GM18511 (cell line): ENCODE results near the gene GATAD2A.
A peak's percentile ranks its signal among the peaks of the same experiment; 100 is the strongest.

ENCODE experiments used
- ATAC-seq: cut with Tn5 transposase; IDR thresholded peaks from one replicate; pipeline ENCODE4 v1.9.1; 2021; ENCODE audit warnings: mild to moderate bottlenecking, moderate library complexity; ENCODE audit not compliant: unreplicated experiment

Gene GATAD2A

DNA sequence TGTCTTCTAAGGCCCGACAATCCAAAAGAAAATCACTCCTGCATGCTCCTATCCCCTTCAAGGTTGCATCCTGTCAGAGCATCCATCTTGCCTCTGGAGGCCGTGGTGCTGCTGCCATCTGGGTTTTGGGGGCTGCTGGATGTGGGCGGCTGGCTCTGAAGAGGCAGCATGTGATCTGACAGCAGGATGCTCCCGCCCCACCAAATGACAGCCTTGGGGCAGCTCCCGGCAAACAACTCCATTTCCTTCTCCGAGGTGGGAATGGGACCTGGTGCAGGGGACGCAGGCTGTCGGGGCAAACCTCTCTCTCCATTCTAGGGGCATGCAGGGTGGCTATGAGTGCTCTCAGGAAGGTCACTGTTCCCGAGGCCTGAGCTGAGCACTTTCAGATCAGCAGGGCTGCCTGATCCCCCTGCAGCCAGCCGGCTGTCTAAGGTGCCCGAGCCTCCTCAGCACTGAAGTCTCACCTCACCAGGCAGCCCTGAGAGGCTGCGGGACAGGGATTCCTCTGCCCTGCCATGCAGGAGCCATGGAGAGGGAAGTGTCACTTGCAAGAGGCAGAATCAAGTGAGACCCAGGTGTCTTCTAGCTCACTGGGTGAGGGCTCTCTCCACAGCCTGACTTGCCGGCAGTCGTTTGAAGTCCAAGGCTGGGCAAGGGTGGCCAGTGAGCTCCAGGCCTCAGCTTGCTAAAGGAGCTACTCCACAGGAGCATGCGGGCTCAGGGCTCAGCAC is 81.0 kb downstream of the GATAD2A start:
- no peak for ATAC-seq

GRCh38 chr19:19487077-19487949 is 81.8 kb downstream of the GATAD2A start:
- no peak for ATAC-seq

- ATAC-seq = no peak
Measured at GRCh38 chr19:19487950-19488874, 82.7 kb downstream of the GATAD2A start.

- ATAC-seq = peak; percentile 72
Measured at GRCh38 chr19:19488875-19489690, 83.6 kb downstream of the GATAD2A start.

GRCh38 chr19:19489804-19490204 is 84.3 kb downstream of the GATAD2A start:
- no peak for ATAC-seq

DNA sequence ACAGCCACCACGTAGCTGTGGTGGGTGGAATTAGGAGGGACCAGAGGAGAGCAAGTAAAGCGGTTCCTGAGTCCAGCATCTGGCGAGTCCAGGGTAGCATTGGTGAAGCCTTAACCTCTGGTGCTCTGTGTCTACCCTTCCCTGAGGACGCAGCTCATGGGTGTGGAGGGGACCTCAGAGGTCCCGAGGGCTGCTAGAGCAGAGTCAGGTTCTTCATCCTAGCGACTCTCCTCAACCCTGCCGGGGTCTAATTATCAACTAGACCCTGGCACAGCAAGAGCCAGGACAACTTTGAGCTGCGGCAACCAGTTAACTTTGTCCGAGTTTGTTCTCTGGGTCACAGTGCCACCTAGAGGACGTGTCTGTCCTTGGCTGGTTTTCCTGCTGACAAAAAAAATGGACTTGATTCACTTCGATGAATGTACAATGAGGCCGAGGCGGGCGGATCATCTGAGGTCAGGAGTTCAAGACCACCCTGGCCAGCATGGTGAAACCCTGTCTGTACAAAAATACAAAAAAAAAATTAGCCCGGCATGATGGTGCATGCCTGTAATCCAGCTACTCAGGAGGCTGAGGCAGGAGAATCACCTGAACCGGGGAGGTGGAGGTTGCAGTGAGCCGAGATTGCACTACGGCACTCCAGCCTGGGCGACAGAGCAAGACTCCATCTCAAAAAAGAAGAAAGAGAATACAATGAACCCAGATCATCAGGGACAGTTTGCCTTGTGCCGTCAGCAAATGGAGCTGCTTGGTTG is 84.9 kb downstream of the GATAD2A start:
- peak; percentile 39 for ATAC-seq

GRCh38 chr19:19491321-19492025 is 86.0 kb downstream of the GATAD2A start:
- ATAC-seq = no peak

GRCh38 chr19:19492026-19492610 is 86.6 kb downstream of the GATAD2A start:
- no peak for ATAC-seq

GRCh38 chr19:19493841-19494546 is 88.5 kb downstream of the GATAD2A start:
- ATAC-seq = no peak

GRCh38 chr19:19495614-19496603 is 90.4 kb downstream of the GATAD2A start:
- no peak for ATAC-seq

DNA sequence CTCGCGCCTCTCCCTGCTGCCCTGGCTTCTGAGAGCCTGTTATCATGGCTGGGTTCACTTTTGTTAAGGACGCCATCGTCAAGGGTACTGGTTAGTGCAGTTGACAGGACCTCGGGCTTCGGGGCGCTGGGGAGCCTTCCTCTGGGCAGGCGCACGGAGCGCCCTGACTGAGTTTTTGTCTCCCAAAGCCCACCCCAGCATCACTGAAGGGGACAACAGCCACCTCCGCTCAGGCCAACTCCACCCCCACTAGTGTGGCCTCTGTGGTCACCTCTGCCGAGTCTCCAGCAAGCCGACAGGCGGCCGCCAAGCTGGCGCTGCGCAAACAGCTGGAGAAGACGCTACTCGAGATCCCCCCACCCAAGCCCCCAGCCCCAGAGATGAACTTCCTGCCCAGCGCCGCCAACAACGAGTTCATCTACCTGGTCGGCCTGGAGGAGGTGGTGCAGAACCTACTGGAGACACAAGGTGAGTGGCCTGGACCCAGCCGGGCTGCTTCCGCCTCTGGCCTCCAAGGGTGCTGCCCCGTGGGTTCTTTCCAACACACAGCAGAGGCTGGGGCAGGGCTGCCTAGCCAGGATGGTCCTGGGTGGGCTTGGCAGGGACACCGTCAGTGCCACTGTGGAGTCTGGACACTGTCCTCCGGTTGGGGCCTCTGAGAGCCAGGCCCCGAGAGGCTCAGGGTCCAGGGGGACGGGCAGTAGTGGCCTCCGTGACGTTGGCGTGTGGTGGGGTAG is 92.9 kb downstream of the GATAD2A start:
- no peak for ATAC-seq

GRCh38 chr19:19499272-19499995 is 94.0 kb downstream of the GATAD2A start:
- ATAC-seq = no peak

- no peak for ATAC-seq
Measured at GRCh38 chr19:19500975-19501644, 95.6 kb downstream of the GATAD2A start.

- ATAC-seq = no peak
Measured at GRCh38 chr19:19501798-19502197, 96.3 kb downstream of the GATAD2A start.

GRCh38 chr19:19502281-19502680 is 96.8 kb downstream of the GATAD2A start:
- no peak for ATAC-seq
